Fibroblast of lung (primary cell): ENCODE measurements around the gene VSTM2B. TPM values are rescaled to one million over a fixed set of nuclear protein-coding genes. Genes with fewer than 3 reads are reported as not detected.

Experiments
- DNase-seq, 2 donors: peaks; one replicate each; pipeline versions ENCODE4 v3.0.0 to v3.0.0-alpha.2; 2010; ENCODE audit warnings: low read depth in 2 of 2
- H2AFZ ChIP-seq: 2 replicates; pipeline ENCODE4 v1.5.1; 2012; ENCODE audit warnings: low read length, control low read depth, inconsistent platforms
- H3K27ac ChIP-seq: 2 replicates; pipeline ENCODE4 v1.5.1; 2011; ENCODE audit warnings: low read length, control low read depth; ENCODE audit not compliant: insufficient read depth
- H3K27me3 ChIP-seq: 2 replicates; pipeline ENCODE4 v1.5.1; 2011; ENCODE audit warnings: mild to moderate bottlenecking, low read length; ENCODE audit not compliant: control insufficient read depth, insufficient read depth
- H3K36me3 ChIP-seq: 2 replicates; pipeline ENCODE4 v1.5.1; 2011; ENCODE audit warnings: low read length; ENCODE audit not compliant: control insufficient read depth, insufficient read depth
- H3K4me1 ChIP-seq: 2 replicates; pipeline ENCODE4 v1.5.1; 2011; ENCODE audit warnings: low read length; ENCODE audit not compliant: control insufficient read depth, insufficient read depth; ENCODE audit errors: extremely low read depth
- H3K4me2 ChIP-seq: 2 replicates; pipeline ENCODE4 v1.5.1; 2011; ENCODE audit warnings: low read length, control low read depth; ENCODE audit not compliant: insufficient read depth; ENCODE audit errors: extremely low read depth
- H3K4me3 ChIP-seq, 4 experiments: fragments of 200-600 bp in 1 of 4; sonication (generic) in 1 of 4; replicated peaks in 1 of 4; 2 replicates each; pipeline ENCODE4 v1.5.1; 2011 to 2016; ENCODE audit warnings: low read length in 4 of 4, low read depth in 3 of 4, mild to moderate bottlenecking in 3 of 4, control low read depth in 2 of 4, inconsistent platforms in 1 of 4, mixed read lengths in 1 of 4; ENCODE audit not compliant: insufficient read depth in 1 of 4; ENCODE audit errors: control extremely low read depth in 1 of 4
- H3K79me2 ChIP-seq: 2 replicates; pipeline ENCODE4 v1.5.1; 2012; ENCODE audit warnings: mild to moderate bottlenecking, low read length, inconsistent platforms; ENCODE audit not compliant: control insufficient read depth, insufficient read depth
- H3K9ac ChIP-seq: 2 replicates; pipeline ENCODE4 v1.5.1; 2011; ENCODE audit warnings: mild to moderate bottlenecking, low read length, control low read depth; ENCODE audit not compliant: insufficient read depth
- H3K9me3 ChIP-seq: 2 replicates; pipeline ENCODE4 v1.5.1; 2012; ENCODE audit warnings: low read depth, low read length; ENCODE audit not compliant: control insufficient read depth, insufficient read depth
- H4K20me1 ChIP-seq: 2 replicates; pipeline ENCODE4 v1.5.1; 2011; ENCODE audit warnings: low read length; ENCODE audit not compliant: control insufficient read depth, insufficient read depth; ENCODE audit errors: extremely low read depth
- EZH2 ChIP-seq: IDR thresholded peaks from 2 replicates; pipeline ENCODE4 v1.5.1; 2012; ENCODE audit warnings: low read length, control low read depth, mild to moderate bottlenecking; ENCODE audit errors: missing control alignments
- polyA plus RNA-seq, 2 donors: library from polyadenylated mRNA; depleted of rRNA in 1 of 2; stranded (reverse) in 1 of 2; unstranded in 1 of 2; fragments of >200 nt; gene quantifications; 2 replicates each; pipeline ENCODE4 v1.2.1, GENCODE V29; 2011 to 2012; ENCODE audit warnings: missing spikeins in 1 of 2
- total RNA-seq: library from RNA; depleted of rRNA; stranded (reverse); fragments of >200 nt; gene quantifications from 2 replicates; pipeline ENCODE4 v1.2.1, GENCODE V29; 2014
- TF ChIP-seq, protein P1 (sequence below), 2 donors: IDR thresholded peaks in 1 of 2; conservative IDR thresholded peaks in 1 of 2; 1 replicate in 1 of 2; 2 replicates in 1 of 2; pipeline ENCODE4 v1.5.1; 2011 to 2012; ENCODE audit warnings: low read length in 2 of 2, control low read depth in 1 of 2, inconsistent platforms in 1 of 2, low read depth in 1 of 2, mild to moderate bottlenecking in 1 of 2

The VSTM2B gene
- total and polyA plus RNA-seq, 2 donors (not counting 1 experiment from before 2014, with no cell fraction given): not detected

DNA sequence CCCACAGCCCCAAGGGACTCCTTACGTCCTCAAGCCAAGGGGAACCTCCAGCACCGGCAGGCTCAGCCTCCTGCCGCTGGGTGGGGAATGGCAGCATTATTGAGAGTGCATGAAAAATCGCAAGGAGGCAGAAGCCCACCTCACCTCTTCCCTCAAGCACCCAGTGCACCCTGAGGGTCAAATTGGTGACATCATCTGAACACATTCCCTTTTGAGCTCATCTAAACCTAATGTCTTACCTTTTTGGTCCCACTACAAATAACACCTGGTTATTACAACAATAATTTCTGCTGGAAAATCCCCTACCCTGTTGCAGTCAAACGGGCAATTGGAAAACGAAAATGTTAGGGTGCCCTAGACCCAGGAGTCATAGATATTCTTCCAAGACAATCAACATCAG lies 68.1 kb downstream of the VSTM2B start:
- Histone ChIP-seq H3K36me3 (no peaks in the 10 kb centered on the region), H3K79me2 (no peaks in the 10 kb centered on the region), H2AFZ (no peak overlapping the region), H3K27me3 (peaks cover 3% of the 10 kb centered on the region), H3K9me3 (no peaks in the 10 kb centered on the region), H3K27ac (no peak overlapping the region), H3K9ac (no peak overlapping the region), H3K4me1 (no peaks in the 10 kb centered on the region), H4K20me1 (no peaks in the 10 kb centered on the region), H3K4me3 (no peak overlapping the region), H3K4me2 (no peak overlapping the region)
- TF ChIP-seq, protein P1, sequence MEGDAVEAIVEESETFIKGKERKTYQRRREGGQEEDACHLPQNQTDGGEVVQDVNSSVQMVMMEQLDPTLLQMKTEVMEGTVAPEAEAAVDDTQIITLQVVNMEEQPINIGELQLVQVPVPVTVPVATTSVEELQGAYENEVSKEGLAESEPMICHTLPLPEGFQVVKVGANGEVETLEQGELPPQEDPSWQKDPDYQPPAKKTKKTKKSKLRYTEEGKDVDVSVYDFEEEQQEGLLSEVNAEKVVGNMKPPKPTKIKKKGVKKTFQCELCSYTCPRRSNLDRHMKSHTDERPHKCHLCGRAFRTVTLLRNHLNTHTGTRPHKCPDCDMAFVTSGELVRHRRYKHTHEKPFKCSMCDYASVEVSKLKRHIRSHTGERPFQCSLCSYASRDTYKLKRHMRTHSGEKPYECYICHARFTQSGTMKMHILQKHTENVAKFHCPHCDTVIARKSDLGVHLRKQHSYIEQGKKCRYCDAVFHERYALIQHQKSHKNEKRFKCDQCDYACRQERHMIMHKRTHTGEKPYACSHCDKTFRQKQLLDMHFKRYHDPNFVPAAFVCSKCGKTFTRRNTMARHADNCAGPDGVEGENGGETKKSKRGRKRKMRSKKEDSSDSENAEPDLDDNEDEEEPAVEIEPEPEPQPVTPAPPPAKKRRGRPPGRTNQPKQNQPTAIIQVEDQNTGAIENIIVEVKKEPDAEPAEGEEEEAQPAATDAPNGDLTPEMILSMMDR (conservative IDR thresholded peaks at IDR 0.05 in 1 of 2, IDR thresholded peaks at IDR 0.05 in 1 of 2; ENCODE audit: low read depth in 1 of 2, low read length in 2 of 2): no peak
- TF ChIP-seq EZH2: no peak
- DNase-seq: no peak

DNA sequence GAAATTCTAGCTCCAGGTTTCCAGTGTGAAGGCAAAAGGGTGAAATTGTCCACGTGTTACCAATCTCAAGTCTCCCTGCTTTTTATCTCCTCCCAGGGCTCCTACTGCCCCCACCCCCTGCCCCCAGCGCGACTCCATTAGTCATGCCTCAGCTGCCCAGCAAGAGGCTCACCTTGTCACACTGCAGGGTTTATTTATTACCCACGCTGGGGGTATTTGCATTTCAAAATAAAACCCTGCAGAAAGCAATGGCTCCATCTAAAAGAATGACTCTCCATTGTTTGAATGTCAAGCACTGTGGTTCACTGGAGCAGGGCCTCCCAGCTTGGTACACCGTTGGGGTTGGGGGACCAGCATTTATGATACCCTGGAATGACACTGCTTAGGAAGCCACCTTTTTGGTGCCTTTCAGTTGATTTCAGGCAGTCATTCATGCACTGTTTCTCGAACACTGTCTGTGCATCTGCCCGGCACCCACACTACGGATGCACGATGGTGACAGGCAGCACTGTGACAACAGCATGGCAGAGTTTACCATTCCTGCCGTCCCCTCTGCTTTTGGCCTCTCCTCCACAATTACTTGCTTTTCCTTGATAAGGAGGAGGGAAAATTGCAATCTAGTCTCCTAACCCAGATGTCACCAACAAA lies 70.4 kb downstream of the VSTM2B start:
- TF ChIP-seq, protein P1 (conservative IDR thresholded peaks at IDR 0.05 in 1 of 2, IDR thresholded peaks at IDR 0.05 in 1 of 2; ENCODE audit: low read depth in 1 of 2, low read length in 2 of 2): no peak
- no peak for TF ChIP-seq EZH2
- DNase-seq: no peak
- no peaks in the 10 kb centered on the region for H3K4me1 ChIP-seq
- peaks cover 3% of the 10 kb centered on the region for H3K27me3 ChIP-seq
- H3K9me3 ChIP-seq: no peaks in the 10 kb centered on the region
- H3K27ac ChIP-seq: no peak overlapping the region
- H3K4me3 ChIP-seq: no peak overlapping the region
- no peaks in the 10 kb centered on the region for H4K20me1 ChIP-seq
- H3K4me2 ChIP-seq: no peak overlapping the region
- no peaks in the 10 kb centered on the region for H3K79me2 ChIP-seq
- H3K9ac ChIP-seq: no peak overlapping the region
- no peak overlapping the region for H2AFZ ChIP-seq
- H3K36me3 ChIP-seq: no peaks in the 10 kb centered on the region

DNA sequence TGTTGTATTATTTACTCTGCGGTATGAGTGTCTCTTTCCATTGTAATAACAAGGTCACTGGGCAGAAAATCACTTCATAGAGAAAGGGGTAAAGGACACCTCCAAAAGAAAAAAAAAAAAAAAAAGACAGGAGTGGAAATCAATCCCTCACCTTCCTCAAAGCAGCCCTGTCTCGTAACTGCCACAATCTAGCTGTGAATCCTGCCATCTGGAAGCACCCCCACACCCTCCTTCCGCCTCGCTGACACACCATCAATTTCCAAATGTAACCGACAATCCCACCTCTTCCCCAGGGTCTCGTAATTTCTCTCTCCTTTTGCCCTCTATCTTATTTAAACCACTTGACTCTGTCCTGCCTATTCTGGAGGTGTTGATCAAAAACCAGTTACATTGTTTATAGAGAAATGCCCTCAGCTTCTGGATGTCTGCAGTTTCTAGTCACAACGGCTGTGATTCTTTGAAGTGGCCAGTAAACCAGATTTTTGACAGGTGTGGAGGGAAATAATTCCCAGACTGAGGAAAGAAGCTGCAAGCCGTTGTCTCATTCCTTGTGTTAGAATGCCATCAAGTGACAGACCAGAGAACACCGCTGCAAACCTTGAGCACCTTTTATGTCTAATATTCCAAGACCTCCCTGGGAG lies 71.2 kb downstream of the VSTM2B start:
- Histone ChIP-seq H3K4me2 (no peak overlapping the region), H3K4me3 (no peak overlapping the region), H4K20me1 (no peaks in the 10 kb centered on the region), H3K79me2 (no peaks in the 10 kb centered on the region), H3K27me3 (peaks cover 3% of the 10 kb centered on the region), H3K9ac (no peak overlapping the region), H3K36me3 (no peaks in the 10 kb centered on the region), H2AFZ (no peak overlapping the region), H3K27ac (no peak overlapping the region), H3K4me1 (no peaks in the 10 kb centered on the region), H3K9me3 (no peaks in the 10 kb centered on the region)
- peak in 1 of 2 donors; percentile 14 for DNase-seq
- TF ChIP-seq, protein P1 (conservative IDR thresholded peaks at IDR 0.05 in 1 of 2, IDR thresholded peaks at IDR 0.05 in 1 of 2; ENCODE audit: low read depth in 1 of 2, low read length in 2 of 2): no peak
- TF ChIP-seq EZH2: no peak
